HG03354 (cell line): ENCODE results near the gene SLC6A15.
A peak's percentile ranks its signal among the peaks of the same experiment; 100 is the strongest.

Source experiments
- ATAC-seq: cut with Tn5 transposase; IDR thresholded peaks from one replicate; pipeline ENCODE4 v1.9.1; 2021; ENCODE audit warnings: mild to moderate bottlenecking; ENCODE audit not compliant: unreplicated experiment, poor library complexity, severe bottlenecking

Gene SLC6A15

DNA sequence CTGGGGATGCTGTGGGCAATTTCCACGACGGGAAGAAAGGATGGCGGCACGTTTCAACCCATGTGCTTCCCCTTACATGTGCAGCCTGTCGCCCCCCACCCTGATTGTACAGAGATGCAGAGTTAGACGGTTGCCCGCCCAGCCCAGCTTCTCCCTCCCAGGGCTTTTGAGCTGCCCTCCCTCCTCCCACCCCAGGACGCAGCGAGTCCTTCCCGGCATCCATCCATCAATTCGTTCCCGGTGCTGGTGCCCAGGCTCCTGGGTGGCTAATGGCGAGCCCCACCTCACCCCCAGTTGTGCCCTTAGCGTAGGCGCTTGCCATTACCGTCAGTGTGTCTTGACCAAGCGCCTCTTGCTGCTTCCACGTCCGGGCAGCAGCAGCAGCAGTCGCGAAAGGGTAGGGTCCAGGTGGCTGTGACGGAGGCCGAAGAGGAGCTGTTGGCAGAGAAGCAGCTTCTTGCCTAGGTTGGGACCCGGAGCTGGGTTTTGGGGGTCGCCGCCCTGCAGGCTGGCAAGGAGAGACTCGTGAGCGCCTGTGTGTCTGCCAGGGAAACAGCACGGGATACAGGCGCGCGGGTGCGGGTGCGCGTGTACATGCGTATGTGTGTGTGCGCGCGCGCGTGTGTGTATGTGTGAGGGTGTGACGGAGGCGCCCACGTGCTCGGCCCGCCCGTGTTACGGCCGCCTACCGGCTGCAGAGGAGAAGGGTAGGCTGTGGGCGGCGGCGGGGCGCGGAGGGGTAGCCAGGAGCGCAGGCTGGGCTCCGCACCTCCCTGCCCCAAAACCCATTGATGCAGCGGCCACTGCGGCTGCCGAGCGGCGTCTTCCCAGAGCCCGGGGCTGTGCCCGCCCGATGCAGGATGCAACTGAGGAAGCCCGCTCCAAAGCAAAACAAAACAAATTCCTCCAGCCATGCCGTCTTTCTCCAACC lies at the start of gene SLC6A15:
SLC6A15 (minus strand) TSS at position 602 of the 931 bp plus-strand sequence. CDS start 20,679 bp downstream, outside the sequence.
- peak; percentile 55 for ATAC-seq

DNA sequence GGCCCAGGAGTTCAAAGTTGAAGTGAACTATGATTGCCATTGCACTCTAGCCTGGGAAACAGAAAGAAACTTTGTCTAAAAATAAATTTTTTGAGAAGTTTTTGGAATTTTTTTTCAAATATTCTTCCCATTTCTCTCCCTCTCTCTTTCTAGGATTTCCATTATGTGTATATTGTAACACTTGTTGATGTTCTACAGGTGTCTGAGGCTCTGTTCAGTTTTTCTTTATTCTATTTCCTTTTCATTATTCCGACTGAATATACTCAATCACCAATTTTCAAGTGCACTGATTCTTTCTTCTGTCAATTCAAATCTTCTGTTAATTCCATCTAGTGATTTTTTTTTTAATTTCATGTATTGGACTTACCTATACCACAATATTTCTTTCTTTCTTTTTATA lies 48.3 kb upstream of the SLC6A15 start:
- no peak for ATAC-seq

DNA sequence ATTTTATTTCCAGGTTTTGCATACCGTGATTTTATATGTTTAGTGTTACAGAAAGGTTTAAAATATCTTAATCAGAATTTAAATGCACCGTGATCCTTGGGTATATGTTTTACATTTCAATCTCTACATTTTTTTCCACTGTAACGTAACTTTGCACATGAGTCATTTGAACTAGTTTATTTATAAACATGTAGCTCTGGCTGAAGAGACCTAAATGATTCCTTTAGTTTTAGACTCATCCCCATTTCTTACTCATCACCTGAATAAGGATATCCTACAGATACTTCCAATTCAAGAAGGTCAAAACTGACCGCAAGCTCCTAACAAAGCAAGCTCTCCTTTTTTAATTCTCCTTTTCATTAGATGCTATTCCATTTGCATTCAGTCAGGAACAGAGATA lies 42.7 kb upstream of the SLC6A15 start:
- no peak for ATAC-seq

DNA sequence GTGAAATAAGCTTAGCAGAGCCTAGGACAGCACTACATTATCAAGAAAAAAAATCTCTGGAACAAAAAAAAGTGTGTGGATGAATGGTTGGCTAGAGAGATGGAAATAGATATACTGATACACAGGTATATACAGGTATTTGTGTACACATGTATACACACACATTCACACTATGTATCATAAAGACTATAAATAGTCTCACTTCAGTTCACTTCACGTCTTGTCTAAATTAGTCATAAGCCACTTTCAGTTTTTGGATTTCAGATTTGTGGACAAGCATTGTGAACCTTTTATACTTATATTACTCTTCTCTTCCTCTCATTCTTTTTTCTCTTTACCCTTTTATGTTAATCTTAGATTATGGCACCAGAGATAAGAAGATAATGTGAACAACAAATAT lies 41.8 kb upstream of the SLC6A15 start:
- no peak for ATAC-seq

DNA sequence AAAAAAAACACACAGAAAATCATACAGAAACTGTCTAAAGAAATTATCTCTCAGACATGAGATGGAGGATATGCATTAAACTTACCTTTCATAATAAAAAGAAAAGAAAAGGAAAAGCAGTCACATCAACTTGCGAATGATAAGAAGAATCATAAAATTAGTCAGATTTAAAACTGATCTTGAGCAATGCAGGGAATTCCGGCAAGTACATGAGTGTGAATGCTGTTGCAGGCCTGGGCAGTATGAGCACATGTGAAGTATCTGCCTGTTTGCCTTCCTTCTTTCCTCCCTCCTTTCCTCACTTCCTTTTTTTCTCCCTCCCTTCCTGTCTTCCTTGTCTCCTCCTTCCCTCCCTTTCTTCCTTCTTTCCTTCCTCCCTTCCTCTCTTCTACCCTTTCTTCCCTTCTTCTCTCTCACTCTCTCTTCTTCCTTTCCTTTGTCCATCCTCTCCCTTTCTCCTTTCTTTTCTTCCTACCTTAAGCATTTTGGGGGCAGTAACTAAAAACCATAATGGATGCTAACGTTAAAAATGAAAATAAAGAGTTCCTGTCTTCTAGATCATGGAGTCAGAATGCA lies 38.5 kb upstream of the SLC6A15 start:
- ATAC-seq, result no peak

DNA sequence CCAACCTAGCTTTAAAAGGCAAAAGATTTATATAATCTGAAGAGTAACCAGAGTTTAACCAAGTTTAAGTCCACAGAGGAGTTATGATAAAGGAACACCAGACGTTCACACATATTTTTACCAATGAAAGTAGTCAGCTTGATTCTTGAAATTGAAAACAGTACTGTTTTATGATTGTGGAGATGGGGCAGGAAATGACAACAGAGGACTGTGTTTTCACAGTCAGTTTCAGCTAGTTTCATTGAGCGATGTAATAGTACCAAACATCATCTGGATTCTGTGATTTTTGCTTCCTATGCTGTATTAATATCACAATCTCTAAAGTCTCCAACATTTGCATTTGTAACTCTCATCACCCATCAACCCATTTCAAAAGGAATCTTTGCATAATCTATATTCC lies 34.2 kb upstream of the SLC6A15 start:
- ATAC-seq, result no peak

DNA sequence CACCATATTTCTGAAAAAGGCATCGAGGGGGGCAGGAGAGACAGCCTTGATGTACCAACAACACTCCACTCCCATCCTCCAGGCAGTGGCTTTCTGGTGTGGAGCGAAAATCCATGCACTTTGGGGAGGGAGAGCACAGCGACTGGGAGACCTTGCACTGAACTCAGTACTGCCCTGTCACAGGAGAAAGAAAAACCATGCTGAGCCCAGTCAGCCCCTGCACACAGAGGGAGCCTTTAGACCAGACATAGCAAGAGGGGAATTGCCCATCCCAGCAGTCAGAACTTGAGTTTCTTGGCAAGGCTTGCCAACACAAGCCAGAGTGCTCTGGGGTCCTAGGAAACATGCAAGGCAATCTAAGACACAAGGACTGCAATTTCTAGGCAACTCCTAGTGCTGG lies 24.8 kb upstream of the SLC6A15 start:
- ATAC-seq, result no peak

DNA sequence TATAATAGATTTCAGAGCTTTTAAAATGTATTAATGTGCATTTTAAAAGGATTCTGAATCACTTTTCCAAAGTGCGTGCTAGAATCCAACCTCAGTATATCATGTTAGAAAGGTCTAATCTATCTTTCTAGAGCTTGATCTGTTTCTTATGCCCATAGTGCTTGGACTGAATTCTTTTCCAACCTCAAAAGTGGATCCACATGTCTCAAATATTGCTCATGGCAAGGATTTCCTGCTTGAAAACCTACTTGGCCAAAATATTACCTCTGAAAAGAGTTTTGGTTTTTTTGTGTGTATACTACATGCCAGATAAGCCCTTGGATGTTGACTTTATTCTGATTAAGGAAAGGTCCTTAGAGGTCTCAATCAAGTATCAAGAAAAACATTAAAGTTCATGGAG lies 16.9 kb upstream of the SLC6A15 start:
- ATAC-seq, result no peak

DNA sequence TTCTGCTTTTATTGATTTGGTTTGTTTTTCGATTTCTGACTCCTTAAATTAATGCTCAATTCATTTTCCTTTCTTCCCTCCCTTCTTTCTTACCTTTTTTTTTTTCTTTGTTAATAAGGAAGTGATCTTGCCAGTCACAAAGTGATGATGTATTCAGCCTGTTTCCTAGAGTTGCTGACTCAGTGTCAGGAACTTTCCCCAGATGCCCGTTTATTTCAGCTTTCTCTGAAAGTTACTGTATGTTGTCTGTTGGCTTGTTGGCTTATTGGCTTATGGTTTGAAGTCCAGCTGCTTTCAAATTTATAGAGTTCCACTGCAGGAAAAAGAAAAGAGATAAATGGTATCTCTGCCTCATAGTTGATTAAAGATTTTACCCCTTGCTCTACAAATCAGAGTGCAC lies 12.4 kb upstream of the SLC6A15 start:
- ATAC-seq, result no peak

DNA sequence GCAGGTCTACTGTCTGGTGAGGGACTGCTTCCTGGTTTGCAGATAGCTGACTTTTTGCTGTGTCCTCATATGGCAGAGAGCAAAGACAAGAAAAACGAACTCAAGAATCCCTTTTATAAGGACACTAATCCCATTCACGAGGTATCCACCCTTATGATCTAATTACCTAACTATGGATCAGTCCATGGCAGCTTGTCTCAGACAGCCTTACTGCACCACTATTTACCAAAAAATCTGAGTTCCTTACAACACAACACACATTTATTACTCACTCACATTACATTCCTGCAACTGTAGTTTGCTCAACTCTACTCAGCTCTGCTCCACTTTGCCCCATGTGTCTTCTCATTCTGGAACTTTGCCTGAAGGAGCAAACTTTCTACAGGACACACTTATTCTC lies 10.1 kb upstream of the SLC6A15 start:
- no peak for ATAC-seq

DNA sequence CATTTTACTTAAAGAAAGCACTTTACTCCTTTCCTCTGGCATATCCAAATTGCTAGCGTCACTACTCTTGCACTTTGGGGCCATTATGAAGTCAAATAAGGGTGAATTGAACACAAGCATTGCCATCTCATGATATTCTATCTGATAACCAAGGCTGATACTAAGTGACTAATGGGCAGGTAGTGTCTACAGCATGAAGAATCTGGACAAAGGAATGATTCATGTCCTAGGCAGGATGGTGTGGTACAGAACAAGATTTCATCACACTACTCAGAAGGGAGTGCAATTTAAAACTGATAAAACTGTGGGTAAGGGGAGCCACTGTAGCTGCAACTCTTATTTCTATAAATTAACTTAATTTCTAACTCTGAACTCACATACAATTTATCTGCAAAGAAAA lies 7.7 kb upstream of the SLC6A15 start:
- ATAC-seq, result no peak

DNA sequence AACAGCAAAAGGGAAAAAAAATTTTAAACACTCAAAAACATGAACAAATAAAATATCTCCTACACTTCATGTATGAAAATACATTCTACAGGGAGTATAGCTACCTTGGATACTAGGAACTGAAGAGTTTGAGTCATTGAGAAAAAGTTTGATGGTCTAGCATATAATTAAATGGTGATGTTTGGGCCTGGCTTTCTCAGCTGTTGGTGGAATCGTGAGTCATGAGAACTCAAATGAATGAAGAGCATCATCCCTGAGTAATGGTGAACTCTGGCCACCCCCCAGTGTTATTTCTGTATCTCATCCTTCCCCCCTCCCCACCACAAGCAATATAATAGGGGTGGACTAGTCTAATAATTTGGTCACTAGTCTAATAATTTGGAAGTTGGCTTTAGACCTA lies 6.7 kb upstream of the SLC6A15 start:
- no peak for ATAC-seq

DNA sequence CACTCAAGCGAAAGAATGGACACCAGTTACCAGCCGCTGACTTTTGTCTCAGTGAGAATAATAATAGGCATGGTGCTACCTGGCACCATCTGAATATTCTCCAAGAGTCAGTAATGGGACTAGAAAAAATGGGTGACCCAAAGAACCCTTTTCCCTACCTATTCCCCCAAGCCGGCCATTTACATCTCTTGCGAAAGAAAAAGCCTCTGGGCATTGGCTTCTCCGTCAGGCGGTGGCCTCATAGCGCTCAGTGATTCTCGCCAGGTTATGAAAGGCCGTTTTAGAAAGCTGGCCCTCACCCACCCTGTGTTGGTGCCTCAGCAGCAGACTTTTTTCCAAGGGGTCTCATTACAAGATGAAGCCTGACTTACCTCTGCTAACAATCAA lies 523 bp upstream of the SLC6A15 start:
- no peak for ATAC-seq

DNA sequence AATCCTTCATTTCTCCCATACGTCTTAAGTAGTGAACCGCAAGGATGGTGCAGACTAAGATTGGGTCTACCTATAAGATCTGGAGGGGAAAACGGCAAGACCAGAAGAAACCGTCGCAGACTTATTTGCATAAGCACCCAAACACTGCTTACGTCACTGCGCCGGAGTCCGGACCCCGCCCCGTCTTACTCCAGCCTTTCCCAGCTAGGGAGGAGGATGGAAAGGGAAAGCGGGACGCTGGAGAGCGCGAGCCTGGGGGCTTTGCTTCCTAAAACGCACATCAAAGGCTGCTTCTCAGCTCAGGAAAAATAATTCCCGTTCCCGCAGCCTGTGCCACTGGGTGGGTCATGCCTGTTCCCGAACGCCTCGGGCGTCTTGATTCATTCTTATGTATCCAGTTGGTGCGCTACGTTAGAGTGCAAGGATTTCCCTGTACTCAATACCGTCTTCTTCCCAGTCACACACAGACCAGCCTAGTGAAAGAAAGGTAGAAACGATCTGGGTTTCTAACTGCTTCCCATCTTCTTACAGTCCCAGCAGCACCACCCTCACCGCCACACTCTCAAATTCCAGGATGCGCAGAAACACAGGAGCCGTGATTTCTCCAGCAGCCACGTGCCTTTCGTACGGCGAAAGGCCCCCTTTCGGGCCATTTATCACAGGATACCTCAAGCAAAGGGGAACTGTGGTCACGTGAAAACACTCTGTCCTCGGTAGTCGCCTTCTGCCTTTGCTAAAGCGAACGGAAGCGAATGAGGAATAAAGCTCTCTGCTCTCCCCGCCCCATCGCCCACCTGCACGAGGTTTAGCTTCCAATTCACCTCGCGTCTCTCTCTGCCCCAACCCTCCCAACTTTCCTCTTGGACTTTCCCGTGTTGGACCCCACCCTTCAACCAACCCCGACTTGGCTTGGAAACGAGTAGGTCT lies 1.1 kb downstream of the SLC6A15 start:
- ATAC-seq, result peak; percentile 46

DNA sequence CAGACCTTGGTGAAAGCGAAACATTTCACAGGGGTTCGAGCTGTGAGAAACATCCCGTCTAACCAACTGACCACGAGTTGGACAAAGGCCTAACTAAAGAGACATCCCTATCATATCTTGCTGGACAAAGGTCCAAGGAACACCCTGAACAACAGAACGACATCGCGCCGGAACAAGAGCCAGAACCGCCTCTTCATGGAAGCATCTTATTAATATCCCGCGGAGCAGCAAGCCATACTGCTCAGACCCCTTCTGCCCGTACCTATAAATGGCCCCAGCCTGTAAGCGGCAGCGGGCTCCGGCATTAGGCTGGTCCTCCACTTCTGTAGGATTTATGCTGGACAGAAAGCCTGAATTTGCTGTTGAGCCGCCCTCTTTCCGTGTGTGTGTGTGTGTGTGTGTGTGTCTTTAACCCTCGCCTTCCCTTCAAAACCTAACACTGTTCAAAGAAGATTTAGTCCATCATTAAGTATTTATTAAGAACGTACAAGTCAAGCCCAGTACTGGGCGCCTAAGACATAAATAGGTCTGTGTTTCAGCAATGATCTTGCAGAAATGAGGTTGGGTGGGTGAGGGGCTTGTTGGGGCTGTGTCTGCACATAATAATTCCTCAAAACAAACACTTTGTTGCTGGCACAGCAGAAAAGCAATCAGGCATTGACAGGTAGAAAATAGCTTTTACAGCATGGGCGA lies 1.9 kb downstream of the SLC6A15 start:
- ATAC-seq, result peak; percentile 11

DNA sequence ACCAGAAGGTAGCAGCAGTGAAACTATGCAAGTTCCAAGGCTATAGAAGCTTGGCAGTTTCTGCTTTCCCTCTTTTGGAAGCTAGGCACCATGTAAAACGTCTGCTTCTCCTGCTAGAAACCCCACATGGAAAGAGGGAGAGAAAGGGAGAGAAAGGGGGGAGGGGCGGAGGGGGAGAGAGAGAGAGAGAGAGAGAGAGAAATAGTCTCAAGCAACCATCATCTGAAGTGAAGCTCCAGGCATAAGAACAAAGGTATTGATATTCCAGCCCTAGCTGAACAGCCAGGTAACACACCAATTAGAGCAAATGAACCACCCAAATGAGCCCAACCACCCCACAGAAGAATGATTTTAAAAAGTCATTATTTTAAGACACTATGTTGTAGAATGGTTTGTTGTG lies 8.5 kb downstream of the SLC6A15 start:
- no peak for ATAC-seq

DNA sequence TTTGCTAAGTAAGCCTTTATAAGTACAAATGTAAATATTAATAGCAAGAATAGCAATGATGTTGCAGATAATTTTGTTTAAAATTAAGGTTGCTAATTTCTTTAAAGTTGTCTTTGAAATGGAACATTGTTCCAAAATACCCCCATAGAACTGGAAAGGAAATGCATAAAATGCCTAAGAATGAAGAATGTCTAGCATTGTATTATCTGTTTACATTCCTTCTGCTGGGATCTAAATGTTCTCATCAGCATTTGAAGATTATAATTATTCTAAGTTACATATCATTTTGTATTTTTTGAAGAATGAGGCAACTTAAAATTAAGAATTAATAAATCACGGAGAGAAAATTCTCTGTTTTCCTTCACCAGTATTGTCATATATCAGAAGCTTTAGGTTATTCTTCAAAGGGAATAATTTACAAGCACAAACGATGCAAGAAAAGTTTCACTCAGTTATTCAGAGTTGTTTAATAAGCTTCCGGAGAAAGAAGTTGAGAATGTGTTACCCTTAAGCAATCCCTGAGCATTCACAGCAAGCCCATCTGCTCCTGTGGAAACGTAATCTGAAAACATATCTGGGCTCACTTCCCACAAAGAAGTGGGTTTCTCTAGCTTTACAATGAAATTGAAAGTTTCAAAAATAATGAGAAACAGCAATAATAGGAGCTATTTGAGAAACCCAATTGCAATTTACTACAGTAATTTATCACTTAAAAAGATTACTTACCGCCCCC lies 21.3 kb downstream of the SLC6A15 start:
- ATAC-seq, result no peak

DNA sequence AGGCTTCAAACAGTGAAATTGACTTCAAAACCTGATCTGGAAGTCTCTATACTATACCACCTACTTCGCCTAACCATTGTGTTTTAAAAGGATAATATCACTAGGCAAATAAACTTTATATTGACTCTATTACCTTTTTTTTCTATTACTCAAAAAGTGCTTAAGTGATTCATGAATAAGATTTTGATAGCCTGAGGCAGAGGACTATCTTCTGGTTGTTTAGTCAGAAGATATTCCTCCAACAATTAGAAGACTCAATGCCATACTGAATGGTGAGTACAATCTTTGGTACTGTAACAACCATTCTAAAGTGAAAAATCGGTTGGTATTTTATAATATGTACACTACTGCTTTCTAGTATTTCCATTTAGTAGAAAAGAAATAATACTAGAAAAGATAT lies 22.8 kb downstream of the SLC6A15 start:
- ATAC-seq, result no peak

DNA sequence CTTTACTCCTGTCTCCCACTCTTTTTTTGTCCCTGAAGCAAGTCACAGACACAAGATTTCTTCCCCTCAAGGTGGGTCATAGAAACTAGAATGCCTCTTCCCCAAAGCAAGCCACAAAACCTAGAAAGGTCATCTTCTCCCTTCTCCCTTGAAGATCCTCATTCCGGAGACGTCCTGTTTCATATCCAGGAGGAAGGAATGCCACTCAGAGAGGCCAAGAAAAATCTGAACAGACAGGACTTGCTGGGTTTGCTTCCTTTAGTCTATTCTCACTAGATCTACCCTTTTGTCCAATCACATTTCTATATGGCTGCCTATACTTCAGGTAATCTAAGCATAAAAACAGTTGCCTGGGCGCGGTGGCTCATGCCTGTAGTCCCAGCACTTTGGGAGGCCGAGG lies 23.7 kb downstream of the SLC6A15 start:
- ATAC-seq, result no peak
